Kidney epithelial cell (primary cell): ENCODE measurements around the gene ANKRD40. TPM values are rescaled to one million over a fixed set of nuclear protein-coding genes. Genes with fewer than 3 reads are reported as not detected.

Source experiments
- DNase-seq: peaks from one replicate; pipeline ENCODE4 v3.0.0-alpha.2; 2010; ENCODE audit warnings: low read depth
- H3K27me3 ChIP-seq: 2 replicates; pipeline ENCODE4 v1.6.0; 2011; ENCODE audit warnings: low read length; ENCODE audit not compliant: control insufficient read depth, insufficient read depth
- H3K36me3 ChIP-seq: 2 replicates; pipeline ENCODE4 v1.5.1; 2011; ENCODE audit warnings: low read length; ENCODE audit not compliant: control insufficient read depth, insufficient read depth
- H3K4me3 ChIP-seq: 2 replicates; pipeline ENCODE4 v1.5.1; 2011; ENCODE audit warnings: low read depth, mild to moderate bottlenecking, control low read depth, low read length
- total RNA-seq: library from RNA; depleted of rRNA; stranded (reverse); fragments of >200 nt; gene quantifications from 2 replicates; pipeline ENCODE4 v1.2.3, GENCODE V29; 2015
- TF ChIP-seq, protein P1 (sequence below): IDR thresholded peaks from 2 replicates; pipeline ENCODE4 v1.5.1; 2011; ENCODE audit warnings: mild to moderate bottlenecking, moderate library complexity, low read length, control low read depth, inconsistent platforms; ENCODE audit not compliant: insufficient read depth, poor library complexity, severe bottlenecking

ANKRD40 gene
- total RNA-seq, 1 donor from 2014 or later = 30.7 TPM

DNA sequence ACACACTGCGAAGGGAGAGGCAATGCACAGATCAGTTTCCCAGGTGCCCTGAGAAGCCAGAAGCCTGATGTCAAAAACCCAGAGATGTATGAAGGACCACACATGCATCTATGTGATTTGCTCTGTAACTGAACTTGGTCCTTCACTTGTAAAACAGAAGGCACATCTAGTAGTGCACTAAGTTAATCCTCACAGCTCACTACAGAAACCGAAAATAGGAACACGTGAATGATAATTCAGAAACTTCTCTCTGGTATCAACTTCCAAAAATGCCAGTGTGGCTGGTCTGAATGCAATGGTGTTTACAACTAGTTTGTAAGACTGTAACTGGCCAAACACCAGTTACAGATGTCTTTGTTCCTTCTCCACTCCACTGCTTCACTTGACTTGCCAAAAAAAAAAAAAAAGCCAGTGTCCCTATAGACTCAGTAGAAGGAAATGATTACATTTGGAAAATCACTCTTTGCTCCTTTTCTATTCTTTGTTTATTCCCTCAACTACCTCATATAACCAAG lies 11.3 kb downstream of the ANKRD40 start:
- DNase-seq = no peak
- TF ChIP-seq, protein P1, sequence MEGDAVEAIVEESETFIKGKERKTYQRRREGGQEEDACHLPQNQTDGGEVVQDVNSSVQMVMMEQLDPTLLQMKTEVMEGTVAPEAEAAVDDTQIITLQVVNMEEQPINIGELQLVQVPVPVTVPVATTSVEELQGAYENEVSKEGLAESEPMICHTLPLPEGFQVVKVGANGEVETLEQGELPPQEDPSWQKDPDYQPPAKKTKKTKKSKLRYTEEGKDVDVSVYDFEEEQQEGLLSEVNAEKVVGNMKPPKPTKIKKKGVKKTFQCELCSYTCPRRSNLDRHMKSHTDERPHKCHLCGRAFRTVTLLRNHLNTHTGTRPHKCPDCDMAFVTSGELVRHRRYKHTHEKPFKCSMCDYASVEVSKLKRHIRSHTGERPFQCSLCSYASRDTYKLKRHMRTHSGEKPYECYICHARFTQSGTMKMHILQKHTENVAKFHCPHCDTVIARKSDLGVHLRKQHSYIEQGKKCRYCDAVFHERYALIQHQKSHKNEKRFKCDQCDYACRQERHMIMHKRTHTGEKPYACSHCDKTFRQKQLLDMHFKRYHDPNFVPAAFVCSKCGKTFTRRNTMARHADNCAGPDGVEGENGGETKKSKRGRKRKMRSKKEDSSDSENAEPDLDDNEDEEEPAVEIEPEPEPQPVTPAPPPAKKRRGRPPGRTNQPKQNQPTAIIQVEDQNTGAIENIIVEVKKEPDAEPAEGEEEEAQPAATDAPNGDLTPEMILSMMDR = no peak
- peaks cover 4% of the 10 kb centered on the region for H3K36me3 ChIP-seq
- no peak overlapping the region for H3K4me3 ChIP-seq
- no peaks in the 10 kb centered on the region for H3K27me3 ChIP-seq

DNA sequence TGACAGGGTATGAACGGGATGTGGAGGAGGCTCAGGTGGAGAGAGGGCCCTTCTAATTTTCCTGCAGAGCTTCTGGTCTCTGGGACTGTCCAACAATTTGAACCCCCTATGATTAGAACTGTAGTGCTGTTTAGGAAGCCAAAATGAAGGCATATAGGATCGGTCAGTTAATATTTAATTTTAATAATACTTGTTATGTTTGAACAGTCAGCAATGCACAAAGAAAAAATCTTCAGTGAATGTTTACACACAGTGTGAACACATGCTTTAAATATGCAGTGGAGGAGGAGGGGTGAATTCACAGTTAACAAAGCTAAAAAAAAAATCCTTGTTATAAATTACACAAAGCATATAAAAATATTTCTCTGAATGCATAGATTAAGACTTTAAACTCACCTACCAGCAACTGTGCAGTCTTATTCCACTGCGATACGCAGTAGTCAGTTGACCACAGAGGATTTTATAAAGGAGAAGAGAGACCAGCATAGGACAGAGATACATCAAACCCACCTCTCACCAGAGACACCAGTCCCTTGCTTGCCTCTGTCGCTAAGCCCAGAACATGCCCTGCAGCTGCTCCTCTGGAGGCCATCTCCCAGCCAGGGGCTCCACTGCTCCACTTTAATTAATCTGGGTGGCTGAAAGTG lies 14.6 kb downstream of the ANKRD40 start:
- no peak for DNase-seq
- Histone ChIP-seq H3K4me3 (no peak overlapping the region), H3K36me3 (peaks cover 4% of the 10 kb centered on the region), H3K27me3 (no peaks in the 10 kb centered on the region)
- TF ChIP-seq, protein P1 = no peak

DNA sequence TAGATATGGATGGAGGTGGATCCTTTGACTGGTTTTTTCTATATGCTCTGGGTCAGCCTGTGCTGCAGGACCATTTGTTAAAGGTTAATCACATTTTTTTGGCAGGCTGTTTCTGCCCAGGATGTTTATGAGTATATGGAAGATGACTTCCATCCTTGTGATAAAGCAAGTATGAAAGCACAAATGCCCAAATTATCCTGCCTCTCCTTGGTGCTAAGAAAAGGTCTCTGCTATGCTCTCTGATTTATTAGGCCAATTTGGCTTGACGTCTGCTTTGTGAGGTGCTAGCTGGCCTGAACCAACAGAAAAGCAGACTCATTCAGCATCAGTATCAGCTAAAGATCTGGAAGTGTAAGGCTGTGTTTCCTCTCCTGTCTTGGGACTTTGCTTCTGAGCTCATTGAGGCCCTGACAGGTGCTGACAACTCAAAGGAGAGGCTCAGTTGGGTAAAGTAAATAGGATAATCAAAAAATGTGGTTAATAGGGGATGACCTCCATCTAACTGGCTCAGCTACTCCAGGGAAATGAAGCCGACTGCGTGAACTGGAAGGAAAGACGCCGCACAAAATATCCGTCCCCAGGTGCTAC lies 15.2 kb downstream of the ANKRD40 start:
- DNase-seq = no peak
- TF ChIP-seq, protein P1 = no peak
- peaks cover 4% of the 10 kb centered on the region for H3K36me3 ChIP-seq
- H3K4me3 ChIP-seq = no peak overlapping the region
- H3K27me3 ChIP-seq = no peaks in the 10 kb centered on the region

DNA sequence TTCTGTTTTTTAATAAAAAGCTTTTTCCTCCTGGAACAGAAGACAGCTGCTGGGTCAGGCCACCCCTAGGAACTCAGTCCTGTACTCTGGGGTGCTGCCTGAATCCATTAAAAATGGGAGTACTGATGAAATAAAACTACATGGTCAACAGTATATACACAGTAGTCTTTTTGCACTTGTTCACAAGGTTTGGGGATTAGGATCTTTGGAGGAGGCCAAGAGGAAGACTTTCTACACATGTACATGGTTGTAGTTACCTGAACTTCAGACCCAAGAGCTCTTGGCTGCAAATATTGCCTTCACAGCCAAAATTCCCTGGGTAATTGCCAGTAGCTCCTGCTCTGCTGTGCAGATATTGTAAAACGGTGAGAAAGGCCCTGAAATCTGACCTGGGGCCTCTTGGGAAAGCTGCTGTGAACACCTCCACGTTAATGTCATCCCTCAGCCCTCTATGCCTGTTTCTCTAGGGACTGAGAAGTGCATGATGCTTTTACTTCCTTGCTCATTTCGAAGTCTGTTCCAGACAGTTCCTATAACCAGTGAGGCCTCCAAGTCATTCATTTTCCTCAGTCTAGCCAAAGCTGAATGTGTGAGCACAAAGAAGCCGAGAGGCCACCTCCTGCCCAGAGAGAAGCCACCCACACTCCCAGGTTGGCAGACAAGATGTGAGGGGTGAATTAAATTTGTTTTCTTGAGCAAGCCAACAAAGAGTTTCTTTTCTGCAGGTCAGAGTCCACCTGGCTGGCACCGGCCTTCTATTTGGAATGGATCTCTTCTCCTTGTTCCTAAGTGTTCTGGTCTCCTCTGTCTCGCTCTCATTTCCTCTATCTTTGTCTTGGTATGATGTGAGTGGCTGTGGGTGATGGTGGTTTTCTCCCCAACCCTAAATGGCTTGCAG lies 15.9 kb downstream of the ANKRD40 start:
- Histone ChIP-seq H3K36me3 (peaks cover 4% of the 10 kb centered on the region), H3K27me3 (no peaks in the 10 kb centered on the region), H3K4me3 (no peak overlapping the region)
- TF ChIP-seq, protein P1 = no peak
- DNase-seq = no peak

DNA sequence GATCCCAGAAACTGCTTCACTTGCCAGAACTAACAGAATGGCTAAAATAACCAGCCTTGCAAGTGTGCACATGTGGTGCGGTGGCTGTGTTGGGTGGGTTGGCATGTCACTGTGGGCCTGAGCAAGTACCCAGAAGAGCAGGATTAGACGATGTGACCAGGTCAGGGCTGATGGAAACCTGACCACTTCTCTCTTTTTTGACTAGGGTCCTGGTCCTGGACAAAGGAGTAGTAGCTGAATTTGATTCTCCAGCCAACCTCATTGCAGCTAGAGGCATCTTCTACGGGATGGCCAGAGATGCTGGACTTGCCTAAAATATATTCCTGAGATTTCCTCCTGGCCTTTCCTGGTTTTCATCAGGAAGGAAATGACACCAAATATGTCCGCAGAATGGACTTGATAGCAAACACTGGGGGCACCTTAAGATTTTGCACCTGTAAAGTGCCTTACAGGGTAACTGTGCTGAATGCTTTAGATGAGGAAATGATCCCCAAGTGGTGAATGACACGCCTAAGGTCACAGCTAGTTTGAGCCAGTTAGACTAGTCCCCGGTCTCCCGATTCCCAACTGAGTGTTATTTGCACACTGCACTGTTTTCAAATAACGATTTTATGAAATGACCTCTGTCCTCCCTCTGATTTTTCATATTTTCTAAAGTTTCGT lies 16.7 kb downstream of the ANKRD40 start:
- Histone ChIP-seq H3K4me3 (no peak overlapping the region), H3K27me3 (no peaks in the 10 kb centered on the region), H3K36me3 (peaks cover 4% of the 10 kb centered on the region)
- TF ChIP-seq, protein P1 = no peak
- DNase-seq = no peak
